ENCODE measurements around the gene KLC4. TPM values are rescaled to one million over a fixed set of nuclear protein-coding genes. Genes with fewer than 3 reads are reported as not detected.

Gene KLC4
- total RNA-seq, 2 experiments from 2014 or later = 16.4 to 22.5 TPM

- no peaks in the 10 kb centered on the region for H4K20me1 ChIP-seq (ENCODE audit: insufficient read depth, low read length)
- TF ChIP-seq EZH2phosphoT487 (IDR thresholded peaks at IDR 0.05; ENCODE audit: borderline replicate concordance, low read depth, low read length) (no peak), CTCF (conservative IDR thresholded peaks at IDR 0.05; ENCODE audit: low read length) (no peak)
- no peaks in the 10 kb centered on the region for H3K79me2 ChIP-seq (ENCODE audit: insufficient read depth, low read depth, low read length)
- peaks cover 73% of the 10 kb centered on the region for H3K36me3 ChIP-seq (ENCODE audit: insufficient read depth, low read length)
- H3K4me3 ChIP-seq (ENCODE audit: low read depth, low read length, poor library complexity, severe bottlenecking) = no peak overlapping the region
- no peak for DNase-seq (ENCODE audit: low spot score)
- no peak overlapping the region for H3K4me2 ChIP-seq (ENCODE audit: low read length)
- intact Hi-C loops (cut with micrococcal nuclease; ENCODE audit: unreplicated experiment) = no loop called here
- no TSS peak for BruUV-seq (replicated peaks)
- no peaks in the 10 kb centered on the region for H3K4me1 ChIP-seq (ENCODE audit: insufficient read depth, low read length, poor library complexity, severe bottlenecking)
- no peak overlapping the region for H2AFZ ChIP-seq (ENCODE audit: low read length)
- ChIA-PET CTCF (ENCODE audit: unreplicated experiment) (no interaction called here), POLR2A (interaction anchor here (1.3 kb wide), 1 partner anchor 13 kb away, joined by 5 read pairs; the partner anchor contains the start of gene RRP36)
- no peaks in the 10 kb centered on the region for H3K9me2 ChIP-seq (ENCODE audit: insufficient read depth, low read length)
- no peak overlapping the region for H3K27ac ChIP-seq (ENCODE audit: low read depth, low read length, poor library complexity, severe bottlenecking)
- H3K9me3 ChIP-seq (ENCODE audit: low read length) = no peaks in the 10 kb centered on the region
Observed at GRCh38 chr6:43034190-43034525, 25.3 kb upstream of the KLC4 start.

- Histone ChIP-seq H3K9me2 (ENCODE audit: insufficient read depth, low read length) (no peaks in the 10 kb centered on the region), H3K79me2 (ENCODE audit: insufficient read depth, low read depth, low read length) (no peaks in the 10 kb centered on the region), H4K20me1 (ENCODE audit: insufficient read depth, low read length) (no peaks in the 10 kb centered on the region), H3K9me3 (ENCODE audit: low read length) (no peaks in the 10 kb centered on the region), H3K27ac (ENCODE audit: low read depth, low read length, poor library complexity, severe bottlenecking) (no peak overlapping the region), H2AFZ (ENCODE audit: low read length) (no peak overlapping the region), H3K4me3 (ENCODE audit: low read depth, low read length, poor library complexity, severe bottlenecking) (no peak overlapping the region), H3K36me3 (ENCODE audit: insufficient read depth, low read length) (peaks cover 70% of the 10 kb centered on the region), H3K4me2 (ENCODE audit: low read length) (no peak overlapping the region), H3K4me1 (ENCODE audit: insufficient read depth, low read length, poor library complexity, severe bottlenecking) (no peaks in the 10 kb centered on the region)
- no TSS peak for BruUV-seq (replicated peaks)
- ChIA-PET CTCF (ENCODE audit: unreplicated experiment) (interaction anchor here (0.5 kb wide), 1 partner anchor 693 kb away, joined by 4 read pairs; no protein-coding TSS in a partner anchor), POLR2A (interaction anchor here (0.6 kb wide), 2 partner anchors 114 to 126 kb away, joined by 3 read pairs; no protein-coding TSS in a partner anchor)
- intact Hi-C loops (cut with micrococcal nuclease; ENCODE audit: unreplicated experiment) = no loop called here
- TF ChIP-seq CTCF (conservative IDR thresholded peaks at IDR 0.05; ENCODE audit: low read length) (no peak), EZH2phosphoT487 (IDR thresholded peaks at IDR 0.05; ENCODE audit: borderline replicate concordance, low read depth, low read length) (no peak)
- DNase-seq (ENCODE audit: low spot score) = no peak
Observed at GRCh38 chr6:43035495-43036194, 23.8 kb upstream of the KLC4 start.

GRCh38 chr6:43036712-43037111 lies 22.7 kb upstream of the KLC4 start:
- Histone ChIP-seq H2AFZ (ENCODE audit: low read length) (no peak overlapping the region), H3K9me2 (ENCODE audit: insufficient read depth, low read length) (no peaks in the 10 kb centered on the region), H3K4me3 (ENCODE audit: low read depth, low read length, poor library complexity, severe bottlenecking) (no peak overlapping the region), H3K4me2 (ENCODE audit: low read length) (no peak overlapping the region), H3K9me3 (ENCODE audit: low read length) (no peaks in the 10 kb centered on the region), H3K4me1 (ENCODE audit: insufficient read depth, low read length, poor library complexity, severe bottlenecking) (no peaks in the 10 kb centered on the region), H4K20me1 (ENCODE audit: insufficient read depth, low read length) (no peaks in the 10 kb centered on the region), H3K79me2 (ENCODE audit: insufficient read depth, low read depth, low read length) (no peaks in the 10 kb centered on the region), H3K36me3 (ENCODE audit: insufficient read depth, low read length) (peaks cover 66% of the 10 kb centered on the region), H3K27ac (ENCODE audit: low read depth, low read length, poor library complexity, severe bottlenecking) (no peak overlapping the region)
- no TSS peak for BruUV-seq (replicated peaks)
- ChIA-PET POLR2A (interaction anchor here (0.7 kb wide), 1 partner anchor 14 kb away, joined by 5 read pairs; no protein-coding TSS in a partner anchor), CTCF (ENCODE audit: unreplicated experiment) (no interaction called here)
- TF ChIP-seq CTCF (conservative IDR thresholded peaks at IDR 0.05; ENCODE audit: low read length) (no peak), EZH2phosphoT487 (IDR thresholded peaks at IDR 0.05; ENCODE audit: borderline replicate concordance, low read depth, low read length) (no peak)
- no peak for DNase-seq (ENCODE audit: low spot score)
- intact Hi-C loops (cut with micrococcal nuclease; ENCODE audit: unreplicated experiment) = no loop called here

All from OCI-LY7 (cell line).